Neuronal stem cell (in vitro differentiated cells): Measurements from ENCODE around the gene ATP6V0A1.

Source experiments
- DNase-seq: peaks from one replicate; pipeline ENCODE4 v3.0.0-alpha.2; 2013; ENCODE audit warnings: low spot score
- H2AFZ ChIP-seq: one replicate; pipeline ENCODE4 v1.6.1; 2013; ENCODE audit warnings: mild to moderate bottlenecking, low read length, inconsistent platforms
- H2AK5ac ChIP-seq: 2 replicates; pipeline ENCODE4 v1.6.1; 2013; ENCODE audit warnings: low read depth, mild to moderate bottlenecking, inconsistent platforms, low read length, moderate library complexity, mixed read lengths
- H2BK120ac ChIP-seq: 2 replicates; pipeline ENCODE4 v1.6.1; 2013; ENCODE audit warnings: low read depth, mild to moderate bottlenecking, inconsistent platforms, low read length, moderate library complexity, mixed read lengths
- H2BK12ac ChIP-seq: one replicate; pipeline ENCODE4 v1.6.1; 2013; ENCODE audit warnings: low read length, inconsistent platforms
- H2BK15ac ChIP-seq: 2 replicates; pipeline ENCODE4 v1.6.1; 2013; ENCODE audit warnings: mild to moderate bottlenecking, low read length, inconsistent platforms, mixed read lengths
- H2BK5ac ChIP-seq: one replicate; pipeline ENCODE4 v1.6.1; 2013; ENCODE audit warnings: inconsistent platforms, mild to moderate bottlenecking, low read length, moderate library complexity
- H3K14ac ChIP-seq: one replicate; pipeline ENCODE4 v1.6.1; 2013; ENCODE audit warnings: low read length, inconsistent platforms
- H3K18ac ChIP-seq: 2 replicates; pipeline ENCODE4 v1.6.1; 2013; ENCODE audit warnings: low read length, inconsistent platforms
- H3K23ac ChIP-seq: 2 replicates; pipeline ENCODE4 v1.6.1; 2013; ENCODE audit warnings: low read depth, mild to moderate bottlenecking, mixed read lengths, low read length, inconsistent platforms; ENCODE audit not compliant: poor library complexity
- H3K27ac ChIP-seq: replicated peaks from 3 replicates; pipeline ENCODE4 v1.5.1; 2013; ENCODE audit warnings: low read length, inconsistent platforms
- H3K27me3 ChIP-seq, 3 experiments: 2 replicates each; pipeline ENCODE4 v1.6.1; 2013; ENCODE audit warnings: low read length in 3 of 3, mild to moderate bottlenecking in 2 of 3, inconsistent platforms in 1 of 3, low read depth in 1 of 3, mixed read lengths in 1 of 3, moderate library complexity in 1 of 3; ENCODE audit not compliant: control insufficient read depth in 3 of 3, insufficient read depth in 3 of 3
- H3K36me3 ChIP-seq, 2 donors: replicated peaks in 1 of 2; 2 replicates each; pipeline ENCODE4 v1.6.1; 2013; ENCODE audit warnings: low read length in 2 of 2; ENCODE audit not compliant: control insufficient read depth in 2 of 2, insufficient read depth in 2 of 2
- H3K4ac ChIP-seq: 2 replicates; pipeline ENCODE4 v1.6.1; 2013; ENCODE audit warnings: inconsistent platforms, mild to moderate bottlenecking, low read length, moderate library complexity
- H3K4me1 ChIP-seq, 2 donors: 1 replicate in 1 of 2; 2 replicates in 1 of 2; pipeline ENCODE4 v1.6.1; 2013; ENCODE audit warnings: low read length in 2 of 2, low read depth in 1 of 2; ENCODE audit not compliant: control insufficient read depth in 2 of 2, insufficient read depth in 1 of 2
- H3K4me2 ChIP-seq: one replicate; pipeline ENCODE4 v1.6.1; 2013; ENCODE audit warnings: mild to moderate bottlenecking, low read length, inconsistent platforms; ENCODE audit not compliant: insufficient read depth, poor library complexity, severe bottlenecking
- H3K4me3 ChIP-seq, 2 donors: 2 replicates each; pipeline ENCODE4 v1.5.1; 2013; ENCODE audit warnings: low read length in 2 of 2, mild to moderate bottlenecking in 2 of 2, inconsistent platforms in 1 of 2, moderate library complexity in 1 of 2
- H3K79me1 ChIP-seq: one replicate; pipeline ENCODE4 v1.6.1; 2013; ENCODE audit warnings: low read depth, mild to moderate bottlenecking, inconsistent platforms, low read length, moderate library complexity
- H3K9ac ChIP-seq: one replicate; pipeline ENCODE4 v1.6.1; 2013; ENCODE audit warnings: mild to moderate bottlenecking, low read depth, low read length, inconsistent platforms; ENCODE audit not compliant: poor library complexity
- H3K9me3 ChIP-seq, 2 donors: replicated peaks in 1 of 2; 2 replicates each; pipeline versions ENCODE3 to v1.6.1; 2013; ENCODE audit warnings: low read length in 2 of 2, mild to moderate bottlenecking in 2 of 2, inconsistent platforms in 1 of 2, low read depth in 1 of 2, mixed read lengths in 1 of 2, moderate library complexity in 1 of 2; ENCODE audit not compliant: control insufficient read depth in 2 of 2, insufficient read depth in 1 of 2
- H4K8ac ChIP-seq: one replicate; pipeline ENCODE4 v1.6.1; 2013; ENCODE audit warnings: low read depth, mild to moderate bottlenecking, inconsistent platforms, low read length, moderate library complexity
- H4K91ac ChIP-seq: one replicate; pipeline ENCODE4 v1.6.1; 2013; ENCODE audit warnings: low read length, low read depth, mild to moderate bottlenecking, inconsistent platforms; ENCODE audit not compliant: poor library complexity
- whole genome bisulfite sequencing, 2 donors: extraction: QIAGEN DNeasy Blood & Tissue Kit; methylation state at CpG; one replicate each; pipeline ENCODE4 v1.1.7; 2013; ENCODE audit warnings: missing lambda C conversion rate in 2 of 2, mixed read lengths in 1 of 2; ENCODE audit not compliant: insufficient read length in 2 of 2, insufficient replicate concordance in 1 of 2; ENCODE audit errors: extremely low coverage in 2 of 2; 5-methylcytosine and 5-hydroxymethylcytosine counted together

The ATP6V0A1 gene

GRCh38 chr17:42518046-42518754 is 59.5 kb downstream of the ATP6V0A1 start:
- no CpG with 5 or more reads among the region's 9 CpGs for WGBS, 2 donors
- DNase-seq, result no peak
- Histone ChIP-seq H3K9ac (no peak overlapping the region), H3K27ac (peak overlapping the region; percentile 92), H3K4me1 (peaks cover 50 to 66% of the 10 kb centered on the region in 2 donors), H3K79me1 (peaks cover 3% of the 10 kb centered on the region), H2BK120ac (no peak overlapping the region), H4K91ac (no peak overlapping the region), H2AFZ (no peak overlapping the region), H2AK5ac (no peak overlapping the region), H2BK12ac (no peak overlapping the region), H2BK15ac (no peak overlapping the region), H3K9me3 (no peaks in the 10 kb centered on the region), H3K4ac (no peak overlapping the region), H3K36me3 (peaks cover 17 to 63% of the 10 kb centered on the region in 2 donors), H3K18ac (no peak overlapping the region), H2BK5ac (no peak overlapping the region), H3K27me3 (no peaks in the 10 kb centered on the region), H3K14ac (no peak overlapping the region), H3K4me2 (no peak overlapping the region), H3K4me3 (no peak overlapping the region), H4K8ac (no peak overlapping the region), H3K23ac (no peak overlapping the region)

GRCh38 chr17:42518755-42519545 is 60.3 kb downstream of the ATP6V0A1 start:
- peak overlapping the region; percentile 49 for H2AK5ac ChIP-seq
- peak overlapping the region; percentile 43 for H2BK5ac ChIP-seq
- peaks cover 50 to 66% of the 10 kb centered on the region in 2 donors for H3K4me1 ChIP-seq
- peak overlapping the region; percentile 40 for H4K91ac ChIP-seq
- H4K8ac ChIP-seq, result no peak overlapping the region
- H3K9ac ChIP-seq, result no peak overlapping the region
- no peak for DNase-seq
- H3K36me3 ChIP-seq, result peaks cover 14 to 60% of the 10 kb centered on the region in 2 donors
- H3K18ac ChIP-seq, result peak overlapping the region; percentile 76
- H2BK15ac ChIP-seq, result peak overlapping the region; percentile 56
- peak overlapping the region; percentile 30 for H3K4ac ChIP-seq
- no peak overlapping the region for H2BK120ac ChIP-seq
- no peaks in the 10 kb centered on the region for H3K9me3 ChIP-seq
- no CpG with 5 or more reads among the region's 6 CpGs for WGBS, 2 donors
- H2AFZ ChIP-seq, result no peak overlapping the region
- H3K14ac ChIP-seq, result no peak overlapping the region
- no peak overlapping the region for H3K23ac ChIP-seq
- H3K4me2 ChIP-seq, result peak overlapping the region; percentile 26
- peaks cover 3% of the 10 kb centered on the region for H3K79me1 ChIP-seq
- no peak overlapping the region for H3K4me3 ChIP-seq
- peak overlapping the region; percentile 52 for H2BK12ac ChIP-seq
- H3K27me3 ChIP-seq, result no peaks in the 10 kb centered on the region
- peak overlapping the region; percentile 92 for H3K27ac ChIP-seq

- peak; percentile 72 for DNase-seq
Measured at GRCh38 chr17:42519546-42520491, 61.1 kb downstream of the ATP6V0A1 start.

More at GRCh38 chr17:42519546-42520491, 61.1 kb downstream of the ATP6V0A1 start:
- Histone ChIP-seq H3K4me2 (peak overlapping the region; percentile 26), H2AFZ (peak overlapping the region; percentile 17), H3K4me3 (no peak overlapping the region), H2BK12ac (no peak overlapping the region), H3K27me3 (no peaks in the 10 kb centered on the region), H2BK5ac (peak overlapping the region; percentile 43), H4K91ac (peak overlapping the region; percentile 40), H2AK5ac (peak overlapping the region; percentile 49), H3K18ac (peak overlapping the region; percentile 76), H2BK15ac (peak overlapping the region; percentile 56), H3K27ac (peak overlapping the region; percentile 92), H4K8ac (no peak overlapping the region), H3K4ac (peak overlapping the region; percentile 30), H2BK120ac (no peak overlapping the region), H3K79me1 (peaks cover 3% of the 10 kb centered on the region), H3K9ac (no peak overlapping the region), H3K23ac (no peak overlapping the region), H3K9me3 (no peaks in the 10 kb centered on the region), H3K36me3 (peaks cover 14 to 52% of the 10 kb centered on the region in 2 donors), H3K14ac (no peak overlapping the region), H3K4me1 (peaks cover 50 to 58% of the 10 kb centered on the region in 2 donors)
- no CpG with 5 or more reads among the region's 12 CpGs for WGBS, 2 donors
